Breast epithelium (tissue), 3 donors: ENCODE measurements around the gene CD58.
"Not testable (repeated sequence)": the region's sequence is repeated elsewhere in the genome, so short reads cannot be mapped to it uniquely, and the experiment has no call there.

Source experiments
- POLR2A ChIP-seq: fragments of 450-650 bp; IDR thresholded peaks from one replicate; pipeline ENCODE4 v1.6.1; 2016; ENCODE audit warnings: antibody characterized with exemption, mild to moderate bottlenecking, moderate library complexity
- TF ChIP-seq, protein P1 (sequence below), 3 donors: fragments of 450-650 bp; IDR thresholded peaks; one replicate each; pipeline ENCODE4 v1.5.1; 2016 to 2017; ENCODE audit warnings: antibody characterized with exemption in 3 of 3, mild to moderate bottlenecking in 3 of 3, moderate library complexity in 3 of 3

DNA sequence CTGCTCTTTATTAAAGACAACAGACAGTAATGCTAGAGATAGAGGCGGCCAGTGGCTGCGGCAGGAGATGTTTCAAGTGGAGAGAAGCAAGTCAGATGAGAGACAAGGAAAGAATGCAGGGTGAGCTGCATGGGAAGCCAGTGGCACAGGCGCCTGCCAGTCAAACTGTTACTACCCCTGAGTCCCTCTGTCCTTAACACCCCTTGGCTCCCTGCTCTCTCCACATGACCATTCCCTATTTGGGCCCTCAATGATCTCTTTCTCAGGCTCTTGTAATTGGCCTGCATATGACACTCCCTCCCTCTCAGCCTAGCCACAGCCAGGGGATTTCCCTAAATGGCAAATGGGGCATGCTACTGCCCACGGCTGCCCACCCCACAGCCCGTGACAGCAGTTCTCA lies 22.6 kb upstream of the CD58 start:
- TF ChIP-seq POLR2A: not testable (repeated sequence)
- TF ChIP-seq, protein P1, sequence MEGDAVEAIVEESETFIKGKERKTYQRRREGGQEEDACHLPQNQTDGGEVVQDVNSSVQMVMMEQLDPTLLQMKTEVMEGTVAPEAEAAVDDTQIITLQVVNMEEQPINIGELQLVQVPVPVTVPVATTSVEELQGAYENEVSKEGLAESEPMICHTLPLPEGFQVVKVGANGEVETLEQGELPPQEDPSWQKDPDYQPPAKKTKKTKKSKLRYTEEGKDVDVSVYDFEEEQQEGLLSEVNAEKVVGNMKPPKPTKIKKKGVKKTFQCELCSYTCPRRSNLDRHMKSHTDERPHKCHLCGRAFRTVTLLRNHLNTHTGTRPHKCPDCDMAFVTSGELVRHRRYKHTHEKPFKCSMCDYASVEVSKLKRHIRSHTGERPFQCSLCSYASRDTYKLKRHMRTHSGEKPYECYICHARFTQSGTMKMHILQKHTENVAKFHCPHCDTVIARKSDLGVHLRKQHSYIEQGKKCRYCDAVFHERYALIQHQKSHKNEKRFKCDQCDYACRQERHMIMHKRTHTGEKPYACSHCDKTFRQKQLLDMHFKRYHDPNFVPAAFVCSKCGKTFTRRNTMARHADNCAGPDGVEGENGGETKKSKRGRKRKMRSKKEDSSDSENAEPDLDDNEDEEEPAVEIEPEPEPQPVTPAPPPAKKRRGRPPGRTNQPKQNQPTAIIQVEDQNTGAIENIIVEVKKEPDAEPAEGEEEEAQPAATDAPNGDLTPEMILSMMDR (IDR thresholded peaks at IDR 0.05): not testable (repeated sequence)
